CD4-positive, alpha-beta T cell treated with Interleukin-6 for 4 hours (primary cell): ENCODE measurements around the gene OCEL1.

Source experiments
- DNase-seq: peaks from one replicate; pipeline ENCODE4 v3.0.0-alpha.2; 2020; ENCODE audit warnings: mixed read lengths

OCEL1 gene

DNA sequence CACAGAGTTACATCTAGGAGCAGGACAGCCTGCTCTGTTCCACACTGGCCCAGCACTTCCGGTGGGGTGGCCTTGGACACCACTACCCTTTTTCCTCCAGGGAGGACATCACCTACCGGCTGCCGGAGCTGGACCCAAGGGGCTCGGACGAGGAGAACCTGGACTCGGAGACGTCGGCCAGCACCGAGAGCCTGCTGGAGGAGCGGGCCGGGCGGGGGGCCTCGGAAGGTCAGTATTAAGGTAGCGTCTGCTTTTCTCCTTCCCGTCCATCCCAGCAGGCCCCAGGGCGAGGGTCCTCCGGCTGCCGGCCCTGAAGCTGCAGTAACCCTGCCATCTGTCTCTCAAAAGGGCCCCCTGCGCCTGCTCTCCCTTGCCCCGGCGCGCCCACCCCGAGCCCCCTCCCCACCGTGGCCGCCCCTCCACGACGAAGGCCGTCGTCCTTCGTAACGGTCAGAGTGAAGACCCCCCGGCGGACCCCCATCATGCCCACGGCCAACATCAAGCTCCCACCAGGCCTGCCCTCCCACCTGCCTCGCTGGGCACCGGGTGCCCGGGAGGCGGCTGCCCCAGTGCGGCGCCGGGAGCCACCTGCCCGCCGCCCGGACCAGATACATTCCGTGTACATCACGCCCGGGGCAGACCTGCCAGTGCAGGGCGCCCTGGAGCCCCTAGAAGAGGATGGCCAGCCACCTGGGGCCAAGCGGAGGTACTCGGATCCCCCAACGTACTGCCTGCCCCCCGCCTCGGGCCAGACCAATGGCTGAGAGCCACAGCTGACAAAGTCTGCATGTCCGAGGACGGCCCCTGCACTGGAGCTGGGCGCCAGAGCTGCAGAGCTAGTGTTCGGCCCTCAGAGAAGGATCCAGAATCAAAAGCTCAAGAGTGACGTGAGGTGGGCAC is 14.2 kb upstream of the OCEL1 start:
- DNase-seq: no peak

DNA sequence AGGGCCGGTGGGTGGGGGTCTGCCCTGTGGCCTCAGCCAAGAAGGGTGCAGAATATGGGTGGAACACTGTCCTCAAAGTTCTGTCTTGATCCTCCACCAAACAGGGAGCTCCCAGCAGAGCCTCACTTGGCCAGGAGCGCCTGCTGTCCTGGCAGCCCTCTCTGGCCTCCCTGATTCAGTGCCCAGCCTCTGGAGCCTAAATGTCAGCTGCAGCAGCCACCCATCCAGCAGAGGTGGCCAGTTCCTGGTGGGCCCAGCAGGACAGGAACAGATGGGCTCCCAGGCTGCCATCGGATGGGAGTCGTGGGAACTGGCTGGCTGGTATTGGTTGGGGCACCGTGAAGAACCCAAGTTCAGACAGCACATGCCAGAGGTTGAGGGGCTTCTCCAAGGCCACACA is 12.7 kb upstream of the OCEL1 start:
- no peak for DNase-seq

DNA sequence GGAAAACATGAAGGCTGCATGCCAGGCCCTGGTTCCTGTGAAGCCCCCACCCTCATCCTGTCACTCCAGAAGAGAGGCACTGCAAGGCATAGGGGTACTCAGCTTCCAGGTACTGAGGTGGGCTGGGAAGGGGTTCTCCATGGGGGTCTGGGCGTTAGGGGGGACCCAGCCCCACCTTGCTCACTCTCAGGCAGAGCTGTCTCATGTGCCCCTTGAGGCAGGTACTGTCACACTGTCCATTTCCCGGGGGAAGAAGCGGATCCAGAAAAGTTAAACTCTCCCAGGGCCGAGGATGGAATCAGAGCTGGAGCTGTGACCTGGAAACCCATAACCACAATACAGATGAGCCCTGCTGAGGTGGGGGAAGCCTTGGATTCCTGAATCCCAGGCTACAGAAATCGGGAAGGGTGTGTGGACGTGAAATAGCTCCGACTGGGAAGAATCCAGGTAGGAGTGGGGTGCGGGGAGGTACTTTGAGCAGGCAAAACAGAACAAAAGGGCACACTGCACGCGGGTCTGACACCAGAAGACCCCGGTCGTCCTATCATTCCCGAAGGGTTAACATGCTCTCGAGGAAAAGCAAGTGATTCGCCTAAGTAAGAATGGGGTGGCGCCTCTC is 11.4 kb upstream of the OCEL1 start:
- no peak for DNase-seq

DNA sequence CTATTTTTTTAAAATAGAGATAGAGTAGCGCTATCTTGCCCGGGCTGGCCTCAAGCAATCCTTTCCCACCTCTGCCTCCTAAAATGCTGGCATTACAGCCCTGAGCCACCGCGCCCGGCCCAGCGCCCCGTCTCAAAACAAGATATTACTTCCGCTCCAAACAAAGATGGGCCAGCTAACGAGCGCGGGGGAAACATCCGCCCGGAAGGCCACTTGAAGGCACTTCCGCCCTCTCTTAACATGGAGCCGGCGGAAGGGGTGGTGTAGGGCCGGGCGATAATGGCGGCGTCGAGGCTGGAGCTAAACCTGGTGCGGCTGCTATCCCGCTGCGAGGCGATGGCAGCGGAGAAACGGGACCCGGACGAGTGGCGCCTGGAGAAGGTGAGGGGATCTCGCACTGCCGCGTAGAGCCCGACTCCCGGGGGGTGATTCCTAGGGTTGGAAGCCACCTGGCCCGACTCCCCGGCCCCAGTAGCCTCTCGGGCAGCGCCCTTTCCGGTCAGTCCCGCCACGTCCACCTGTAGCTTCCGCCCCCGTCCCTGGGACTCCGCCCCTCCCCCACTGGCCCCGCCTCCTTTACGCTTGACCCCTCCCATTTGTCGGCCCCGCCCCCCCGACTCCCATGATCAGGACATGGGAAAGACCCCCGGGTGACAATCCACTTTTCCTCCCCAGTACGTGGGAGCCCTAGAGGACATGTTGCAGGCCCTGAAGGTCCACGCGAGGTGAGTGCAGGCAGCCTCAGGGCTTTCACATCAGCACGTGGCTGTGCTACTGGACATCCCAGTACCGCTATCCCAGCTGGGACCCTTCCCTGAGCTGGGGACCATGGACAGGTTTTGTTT is 10.7 kb upstream of the OCEL1 start, which contains the start of gene USE1:
Gene USE1 (plus strand): TSS at position 231 of the 845 bp plus-strand sequence. CDS start 49 bp downstream, at position 280.
- DNase-seq: peak; percentile 91

DNA sequence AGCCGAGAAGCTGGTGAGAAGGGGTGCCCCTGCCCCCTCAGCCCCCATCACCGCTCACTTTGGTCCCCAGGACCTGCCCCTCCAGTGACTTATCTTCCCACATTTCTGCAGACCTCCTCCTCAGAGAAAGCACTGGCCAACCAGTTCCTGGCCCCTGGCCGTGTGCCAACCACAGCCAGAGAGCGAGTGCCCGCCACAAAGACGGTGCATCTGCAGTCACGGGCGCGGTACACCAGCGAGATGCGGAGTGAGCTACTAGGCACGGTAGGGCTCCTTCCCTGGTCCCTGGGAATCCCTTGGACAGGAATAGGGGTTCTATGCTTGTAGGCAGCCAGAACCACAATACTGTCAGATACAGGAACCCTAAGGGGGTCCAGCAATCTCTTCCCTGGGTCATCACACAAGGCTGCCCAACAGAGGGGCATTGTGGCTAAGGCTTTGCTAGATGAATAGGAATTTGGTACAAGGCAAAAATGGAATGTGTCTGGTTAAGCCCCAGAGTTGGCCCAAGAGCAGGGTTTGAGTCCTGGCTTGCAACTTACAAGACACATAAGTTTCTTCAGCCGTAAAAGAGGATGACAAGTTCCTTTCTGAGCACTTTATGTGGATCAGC is 9.9 kb upstream of the OCEL1 start:
- no peak for DNase-seq

DNA sequence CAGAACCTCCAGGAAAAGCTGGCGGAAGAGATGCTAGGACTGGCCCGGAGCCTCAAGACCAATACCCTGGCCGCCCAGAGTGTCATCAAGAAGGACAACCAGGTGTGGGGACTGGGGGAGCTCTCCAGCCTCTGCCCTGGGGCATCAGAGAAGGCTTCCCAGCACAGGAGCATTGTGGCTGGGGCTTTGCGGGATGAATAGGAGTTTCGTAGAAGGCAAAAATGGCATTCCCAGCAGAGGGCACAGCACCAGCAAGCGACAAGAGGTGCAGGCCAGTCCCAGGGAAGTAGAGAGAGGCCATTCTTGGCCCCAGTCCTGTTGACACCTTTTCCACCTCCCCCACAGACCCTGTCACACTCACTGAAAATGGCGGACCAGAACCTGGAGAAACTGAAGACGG is 6.7 kb upstream of the OCEL1 start:
- DNase-seq: no peak

DNA sequence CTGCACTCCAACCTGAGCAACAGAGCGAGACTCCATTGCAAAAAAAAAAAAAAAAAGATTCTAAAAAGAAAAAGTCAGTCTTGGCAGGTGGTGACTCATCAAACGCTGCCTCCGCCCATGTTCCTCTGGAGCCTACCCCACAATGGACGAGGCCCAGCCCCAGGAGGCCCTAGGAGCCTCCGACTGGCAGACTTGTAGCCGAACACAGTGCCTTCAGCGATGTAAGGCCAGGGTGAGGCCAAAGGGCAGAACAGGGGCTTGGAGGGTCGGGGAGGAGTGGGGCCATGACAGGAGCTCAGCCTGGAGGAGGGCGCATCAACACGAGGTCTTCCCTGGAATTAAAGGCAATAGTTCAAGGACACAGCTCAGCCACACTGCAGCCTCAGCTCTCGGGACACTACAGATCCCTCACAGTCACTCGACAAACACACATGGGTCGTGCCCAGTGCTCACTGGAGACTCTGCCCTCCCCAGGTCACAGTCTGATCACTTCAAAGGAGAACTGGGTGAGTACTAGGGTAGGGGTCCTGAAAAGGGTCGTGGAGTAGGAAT is 5.7 kb upstream of the OCEL1 start:
- DNase-seq: peak; percentile 54

DNA sequence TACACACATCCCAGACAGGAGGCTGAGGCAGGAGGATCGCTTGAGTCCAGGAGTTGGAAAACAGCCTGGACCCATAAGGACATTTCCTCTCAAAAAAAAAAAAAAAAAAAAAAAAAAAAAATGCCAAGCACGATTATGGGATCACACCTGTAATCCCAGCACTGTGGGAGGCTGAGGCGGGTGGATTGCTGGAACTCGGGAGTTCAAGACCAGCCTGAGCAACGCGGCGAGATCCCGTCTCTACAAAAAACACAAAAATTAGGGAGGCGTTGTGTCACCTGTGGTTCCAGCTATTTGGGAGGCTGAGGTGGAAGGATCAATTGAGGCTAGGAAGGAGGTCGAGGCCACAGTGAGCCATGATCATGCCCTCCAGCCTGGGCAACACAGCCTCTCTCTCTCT is 973 bp upstream of the OCEL1 start:
- no peak for DNase-seq

DNA sequence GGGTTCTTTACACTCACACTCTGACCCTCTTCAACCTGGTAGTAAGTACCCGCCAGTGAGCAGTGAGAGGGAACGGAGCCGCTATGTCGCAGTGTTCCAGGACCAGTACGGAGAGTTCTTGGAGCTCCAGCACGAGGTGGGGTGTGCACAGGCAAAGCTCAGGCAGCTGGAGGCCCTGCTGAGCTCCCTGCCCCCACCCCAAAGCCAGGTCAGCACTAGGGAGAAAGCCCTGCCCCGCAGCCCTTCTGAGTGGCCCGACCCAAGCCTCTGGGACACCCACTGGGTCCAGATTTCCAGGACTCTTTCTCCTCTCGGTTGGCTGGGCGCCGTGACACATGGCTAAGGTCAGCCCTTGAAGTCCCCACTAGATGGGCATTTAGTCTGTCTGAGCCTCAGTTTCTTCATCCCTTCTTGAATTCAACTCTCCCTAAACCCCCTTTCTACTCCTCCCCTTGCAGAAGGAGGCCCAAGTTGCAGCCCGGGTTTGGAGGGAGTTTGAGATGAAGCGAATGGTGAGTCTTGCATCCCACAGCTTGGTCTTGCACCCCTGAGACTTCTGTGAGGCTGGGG is 1.9 kb downstream of the OCEL1 start:
- no peak for DNase-seq

DNA sequence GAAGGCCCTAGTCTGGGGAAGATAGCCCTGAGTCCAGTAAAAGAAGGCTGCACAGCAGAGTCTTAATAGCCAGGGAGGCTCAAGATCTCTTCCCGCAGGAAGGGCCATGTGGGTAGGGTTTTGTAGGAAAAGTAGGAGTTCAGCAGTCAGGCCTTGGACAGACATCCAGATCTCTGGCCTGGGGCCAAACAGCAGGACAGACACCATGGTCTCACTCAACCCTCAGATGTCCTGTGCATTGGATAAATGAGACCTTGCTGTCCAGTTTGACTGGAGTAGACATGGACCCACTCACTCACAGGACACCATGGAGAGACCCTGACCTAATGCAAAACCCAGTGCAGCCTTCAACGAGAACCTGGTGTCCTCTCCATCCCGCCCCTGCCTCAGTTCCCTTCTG is 3.9 kb downstream of the OCEL1 start:
- DNase-seq: no peak

DNA sequence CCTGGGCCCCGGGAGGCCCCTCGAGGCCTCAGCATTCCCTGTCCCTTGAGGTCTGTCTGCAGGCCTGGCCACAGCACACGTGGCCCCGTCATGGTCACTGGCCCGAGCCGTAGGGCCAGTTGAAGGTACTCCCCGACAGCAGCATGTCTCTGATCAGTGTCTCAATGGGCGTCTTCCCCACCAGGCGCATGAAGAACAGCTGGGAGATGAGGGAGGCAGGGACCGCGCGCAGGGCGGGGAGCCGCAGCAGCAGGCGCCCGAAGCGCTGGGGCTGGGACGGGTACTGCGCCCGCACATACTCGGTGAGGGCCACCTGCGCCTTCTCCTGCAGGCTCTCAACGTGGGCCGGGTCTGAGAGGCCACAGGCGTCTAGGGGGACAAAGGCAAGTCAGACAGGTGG is 6.2 kb downstream of the OCEL1 start:
- DNase-seq: no peak

DNA sequence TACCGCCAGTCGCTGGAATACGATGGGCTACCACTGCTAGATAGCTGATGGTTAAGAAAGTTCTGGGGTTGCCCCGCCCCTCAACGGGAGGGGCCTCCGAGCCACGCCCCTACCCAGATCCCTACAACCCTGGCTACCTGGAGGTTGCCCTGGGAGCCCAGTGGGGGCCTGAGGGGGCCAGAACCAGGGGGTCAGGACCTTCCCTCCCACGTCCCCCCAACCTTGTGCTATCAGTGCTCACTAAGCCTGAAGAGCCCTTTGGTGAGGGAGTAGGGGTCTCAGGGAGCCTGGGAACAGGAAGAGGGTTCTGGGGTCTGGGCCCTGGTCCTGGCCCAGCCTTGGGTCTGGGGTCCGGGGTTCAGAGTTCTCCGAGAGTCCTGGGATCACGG is 8.9 kb downstream of the OCEL1 start:
- peak; percentile 79 for DNase-seq

DNA sequence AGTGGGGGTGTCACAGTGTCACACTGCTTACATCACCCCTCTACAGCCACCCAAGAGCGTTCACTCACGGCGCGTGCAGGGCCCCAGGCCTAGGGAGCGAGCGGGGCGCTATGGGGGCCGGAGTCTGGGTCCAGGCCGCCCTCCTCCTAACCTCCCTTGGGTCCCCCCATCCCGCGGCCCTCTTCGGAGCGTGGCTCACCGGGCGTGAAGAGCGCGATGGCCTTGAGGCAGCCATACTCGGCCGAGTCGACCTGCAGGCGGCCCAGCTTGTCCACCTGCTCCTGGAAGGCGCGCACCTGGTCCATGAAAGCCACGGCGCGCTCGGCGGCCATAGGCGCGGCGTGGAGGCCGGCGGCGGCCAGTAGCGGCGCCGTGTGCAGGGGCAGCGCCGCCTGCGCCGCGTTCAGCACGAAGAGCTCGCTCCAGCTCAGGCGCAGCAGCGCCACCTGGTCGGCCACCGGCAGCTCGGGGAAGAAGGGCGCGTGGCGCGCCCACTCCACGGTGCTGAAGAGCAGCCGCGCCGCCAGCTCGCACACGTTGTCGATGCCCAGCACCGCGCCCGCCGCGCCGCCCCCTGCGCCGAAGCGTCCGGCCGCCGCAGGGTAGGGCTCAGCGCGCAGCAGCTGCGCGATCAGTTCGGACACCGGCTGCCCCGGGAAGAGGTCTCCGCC is 9.4 kb downstream of the OCEL1 start:
- peak; percentile 85 for DNase-seq

DNA sequence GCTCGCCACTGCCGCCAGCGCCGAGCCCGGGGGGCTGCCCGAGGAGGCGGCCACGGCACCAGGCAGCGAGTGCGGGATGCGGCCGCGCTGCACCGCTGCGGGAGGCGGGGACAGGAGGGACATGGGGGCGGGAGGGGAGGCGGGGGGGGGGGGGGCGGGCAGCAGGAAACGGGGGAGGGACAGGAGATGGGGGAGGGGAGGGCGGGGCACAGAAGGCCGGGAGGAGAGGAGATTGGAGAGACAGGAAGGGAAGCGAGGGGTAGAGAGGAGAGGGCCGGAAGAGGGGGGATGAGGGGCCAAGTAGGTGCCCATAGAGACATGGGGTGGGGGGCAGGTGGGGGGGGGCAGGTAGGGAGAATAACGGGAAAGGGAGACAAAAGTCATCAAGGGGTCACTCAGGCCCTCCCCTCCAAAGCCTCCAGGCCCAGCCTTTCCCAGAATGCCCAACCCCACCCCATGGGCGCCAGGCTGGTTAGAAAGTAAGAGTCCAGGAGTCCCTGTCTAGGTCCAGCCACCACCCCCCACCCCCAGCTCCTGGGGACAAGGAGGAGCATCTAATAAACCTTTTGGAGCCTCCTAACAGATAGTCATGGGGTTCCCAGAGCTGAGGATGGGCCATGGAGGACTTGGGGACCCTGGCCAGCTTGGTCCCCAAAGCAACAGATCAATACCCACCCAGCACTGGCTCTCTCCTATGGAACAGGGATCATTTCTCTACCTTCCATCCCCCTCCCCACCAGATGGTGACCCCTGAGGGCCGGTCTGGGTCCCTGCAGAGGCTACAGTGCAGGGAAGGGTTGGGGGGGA is 10.1 kb downstream of the OCEL1 start:
- peak; percentile 60 for DNase-seq

DNA sequence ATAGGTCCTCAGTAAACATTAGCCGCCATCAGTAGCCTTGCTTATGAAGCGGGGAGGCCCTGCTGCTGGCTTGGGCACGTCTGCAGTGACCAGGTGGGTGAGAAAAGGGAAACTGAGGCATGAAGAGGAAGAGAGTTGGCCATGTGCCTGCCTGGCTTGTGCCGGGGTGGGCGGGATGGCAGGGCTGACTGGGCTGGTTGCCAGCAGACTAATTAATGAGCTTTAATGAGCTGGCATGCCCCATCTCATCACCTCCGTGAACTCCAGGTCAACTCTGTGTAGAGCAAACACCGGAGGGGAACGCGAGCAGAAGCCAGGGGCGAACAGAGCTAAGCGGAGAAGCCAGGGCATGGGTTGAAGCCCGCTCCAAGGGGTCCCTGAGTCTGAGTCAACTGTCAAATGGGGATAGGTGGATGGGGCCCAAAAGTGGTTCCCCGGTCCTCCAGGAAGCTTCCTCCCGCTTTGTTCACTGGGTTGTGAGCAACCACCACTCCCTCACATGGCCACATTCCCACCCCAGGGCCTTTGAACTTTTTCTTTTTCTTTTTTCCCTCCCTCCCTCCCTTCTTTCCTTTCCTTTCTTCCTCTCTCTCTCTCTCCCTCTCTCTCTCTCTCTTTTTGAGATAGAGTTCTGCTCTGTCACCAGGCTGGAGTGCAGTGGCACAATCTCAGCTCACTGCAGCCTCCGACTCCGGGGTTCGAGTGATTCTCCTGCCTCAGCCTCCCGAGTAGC is 11.0 kb downstream of the OCEL1 start:
- DNase-seq: no peak

DNA sequence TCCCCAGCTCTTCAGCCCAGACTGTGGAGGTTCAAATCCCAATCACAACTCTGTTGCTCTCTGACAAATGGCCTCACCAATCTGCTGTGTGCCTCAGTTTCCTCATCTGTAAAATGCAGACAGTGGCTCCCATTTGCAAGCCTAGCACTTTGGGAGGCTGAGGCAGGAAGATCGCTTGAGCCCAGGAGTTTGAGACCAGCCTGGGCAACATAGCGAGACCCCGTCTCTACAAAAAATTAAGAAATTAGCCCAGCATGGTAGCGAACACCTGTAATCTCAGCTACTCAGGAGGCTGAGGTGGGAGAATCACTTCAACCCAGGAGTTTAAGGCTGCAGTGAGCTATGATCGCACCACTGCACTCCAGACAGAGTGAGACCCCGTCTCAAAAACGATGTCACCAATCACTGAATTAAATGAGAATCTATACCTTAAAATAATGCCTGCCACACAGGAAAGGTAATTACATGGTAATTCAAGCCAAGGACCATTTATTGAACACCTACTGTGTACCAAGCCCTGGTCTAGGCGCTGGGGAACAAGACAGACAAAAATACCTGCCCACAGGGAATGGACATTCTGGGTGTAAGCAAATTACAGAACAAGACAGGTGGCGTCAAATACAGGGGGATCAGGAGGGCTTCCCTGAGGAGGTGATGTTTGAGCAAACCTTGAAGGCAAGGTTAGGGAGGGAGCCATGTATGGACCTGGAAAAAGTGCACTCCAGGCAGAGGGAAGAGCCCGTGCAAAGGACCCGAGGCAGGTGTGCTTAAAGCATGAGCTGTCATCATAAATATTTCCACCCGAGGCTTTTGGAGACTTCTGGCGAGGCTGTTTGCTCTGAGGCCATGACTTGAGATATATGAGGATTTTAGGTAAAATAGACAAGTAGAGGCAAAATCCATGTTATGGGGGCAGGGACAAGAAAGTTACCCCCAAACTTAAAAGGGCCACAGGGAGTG is 12.0 kb downstream of the OCEL1 start:
- no peak for DNase-seq

DNA sequence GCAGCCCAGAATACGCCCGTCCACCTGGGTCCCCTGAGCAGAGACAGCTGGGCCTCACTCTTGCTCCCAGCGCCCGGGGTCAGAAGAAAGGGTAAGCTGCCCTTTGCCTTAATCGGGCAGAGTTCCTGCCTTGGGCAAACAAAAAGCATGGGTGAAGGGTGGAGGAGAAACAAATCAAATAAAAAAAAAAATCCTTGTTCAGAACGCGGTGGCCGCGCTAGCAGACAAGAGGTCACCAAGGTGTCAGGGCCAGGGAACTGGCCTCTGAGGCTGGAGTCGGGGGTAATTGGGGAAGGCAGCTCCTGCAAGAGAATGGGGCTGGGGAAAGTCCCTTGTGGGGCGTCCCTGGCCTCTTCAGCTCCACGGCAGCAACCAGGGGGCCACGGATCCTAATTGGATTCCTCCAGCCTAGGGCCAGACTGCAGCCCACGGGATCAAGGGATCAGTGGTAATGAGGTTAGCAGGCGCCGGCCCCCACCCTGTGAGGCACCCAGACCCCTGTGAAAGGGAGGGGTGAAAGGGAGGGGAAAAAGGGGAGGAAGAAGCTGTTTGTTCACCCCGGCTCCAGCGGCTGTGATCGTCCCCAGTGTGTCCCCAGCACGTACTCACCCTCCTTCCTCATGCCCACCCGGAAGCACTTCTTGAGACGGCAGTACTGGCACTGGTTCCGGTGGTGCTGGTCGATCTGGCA is 14.2 kb downstream of the OCEL1 start:
- no peak for DNase-seq

DNA sequence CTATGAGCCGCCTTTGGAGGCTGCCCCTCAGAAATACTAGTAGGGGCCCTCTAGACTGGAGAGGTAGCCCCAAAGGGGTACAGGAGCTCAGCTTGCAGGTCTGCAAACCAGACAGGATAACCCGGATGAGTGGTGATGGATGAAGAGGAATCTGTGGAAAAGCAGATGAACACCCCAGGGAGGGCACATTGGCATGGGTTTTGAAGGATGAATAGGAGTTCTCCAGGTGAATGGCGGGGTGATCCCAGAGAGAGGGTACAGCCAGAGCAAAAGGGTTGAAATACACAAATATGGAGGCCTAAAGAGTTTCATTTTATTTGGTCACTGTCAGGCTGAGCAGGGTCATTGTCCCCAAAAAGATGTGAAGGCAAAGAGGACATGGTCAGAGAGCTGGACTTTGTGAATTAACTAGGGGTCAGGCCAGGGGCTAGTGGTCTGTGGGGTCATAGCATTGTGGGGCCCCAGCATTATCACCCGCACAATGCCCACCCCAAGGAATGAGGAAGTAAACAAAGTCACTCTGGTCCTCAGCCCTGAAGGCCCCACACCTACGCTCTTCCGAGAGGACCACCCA is 14.9 kb downstream of the OCEL1 start:
- DNase-seq: no peak
